OCI-LY3 (cell line): ENCODE data around the gene MAD1L1.

Experiments
- EZH2phosphoT487 ChIP-seq: fragments of 200-600 bp; shearing (Covaris generic); IDR thresholded peaks from 2 replicates; pipeline ENCODE4 v1.6.1; 2018; ENCODE audit warnings: antibody characterized with exemption, mixed run types, low read depth
- TF ChIP-seq, protein P1 (sequence below): fragments of 200-600, 300-600 bp; sonication (generic); IDR thresholded peaks from 2 replicates; pipeline ENCODE4 v1.5.1; 2014; ENCODE audit warnings: antibody characterized with exemption, low read length, low read depth

DNA sequence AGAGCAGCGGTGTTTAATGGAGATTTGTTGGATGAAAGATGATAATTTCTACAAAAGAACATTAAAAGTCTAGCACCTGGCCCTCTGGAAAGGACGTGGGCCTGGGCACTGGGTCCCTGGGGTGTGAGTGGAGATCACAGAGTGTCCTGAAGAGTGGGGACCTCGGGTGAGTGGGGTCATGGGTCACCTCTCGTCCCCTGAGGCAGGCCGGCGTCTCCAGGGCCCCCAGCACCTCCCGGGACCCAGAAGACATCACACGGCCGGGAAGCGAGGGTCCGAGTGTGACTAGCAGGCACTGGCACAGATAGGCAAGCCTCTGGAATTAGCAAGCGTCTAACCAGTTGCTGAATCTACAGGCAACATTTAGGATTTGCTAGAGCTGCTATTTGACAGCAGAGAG lies 257.2 kb downstream of the MAD1L1 start:
- TF ChIP-seq, protein P1, sequence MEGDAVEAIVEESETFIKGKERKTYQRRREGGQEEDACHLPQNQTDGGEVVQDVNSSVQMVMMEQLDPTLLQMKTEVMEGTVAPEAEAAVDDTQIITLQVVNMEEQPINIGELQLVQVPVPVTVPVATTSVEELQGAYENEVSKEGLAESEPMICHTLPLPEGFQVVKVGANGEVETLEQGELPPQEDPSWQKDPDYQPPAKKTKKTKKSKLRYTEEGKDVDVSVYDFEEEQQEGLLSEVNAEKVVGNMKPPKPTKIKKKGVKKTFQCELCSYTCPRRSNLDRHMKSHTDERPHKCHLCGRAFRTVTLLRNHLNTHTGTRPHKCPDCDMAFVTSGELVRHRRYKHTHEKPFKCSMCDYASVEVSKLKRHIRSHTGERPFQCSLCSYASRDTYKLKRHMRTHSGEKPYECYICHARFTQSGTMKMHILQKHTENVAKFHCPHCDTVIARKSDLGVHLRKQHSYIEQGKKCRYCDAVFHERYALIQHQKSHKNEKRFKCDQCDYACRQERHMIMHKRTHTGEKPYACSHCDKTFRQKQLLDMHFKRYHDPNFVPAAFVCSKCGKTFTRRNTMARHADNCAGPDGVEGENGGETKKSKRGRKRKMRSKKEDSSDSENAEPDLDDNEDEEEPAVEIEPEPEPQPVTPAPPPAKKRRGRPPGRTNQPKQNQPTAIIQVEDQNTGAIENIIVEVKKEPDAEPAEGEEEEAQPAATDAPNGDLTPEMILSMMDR = no peak
- no peak for TF ChIP-seq EZH2phosphoT487
